GM18505 (cell line): ENCODE results near the gene OPN1SW.

Experiments used
- ATAC-seq: cut with Tn5 transposase; IDR thresholded peaks from one replicate; pipeline ENCODE4 v1.9.1; 2021; ENCODE audit not compliant: unreplicated experiment
- POLR2A ChIP-seq: IDR thresholded peaks from 4 replicates; pipeline ENCODE4 v1.6.1; 2011; ENCODE audit warnings: borderline replicate concordance; ENCODE audit not compliant: insufficient read depth, insufficient read length; ENCODE audit errors: extremely low read depth

OPN1SW gene

DNA sequence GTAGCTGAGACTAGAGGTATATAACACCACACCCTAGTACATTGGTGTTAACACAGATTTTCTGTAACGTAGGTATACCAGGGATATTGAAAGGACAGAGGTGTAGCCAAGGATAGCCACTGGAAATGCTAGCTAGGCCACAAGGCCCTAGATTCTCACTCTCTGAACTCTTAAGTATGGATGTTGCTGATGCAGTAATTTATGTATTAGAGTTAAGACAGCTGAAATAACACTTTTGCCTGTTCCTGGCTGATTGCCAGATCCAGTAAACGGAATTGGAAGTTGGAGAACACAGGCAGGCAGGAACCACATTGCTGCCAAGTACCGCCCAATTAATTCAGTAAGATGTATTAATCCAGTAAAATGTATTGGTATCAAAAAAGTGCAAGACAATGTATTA is 34.6 kb downstream of the OPN1SW start:
- no peak for TF ChIP-seq POLR2A
- no peak for ATAC-seq

DNA sequence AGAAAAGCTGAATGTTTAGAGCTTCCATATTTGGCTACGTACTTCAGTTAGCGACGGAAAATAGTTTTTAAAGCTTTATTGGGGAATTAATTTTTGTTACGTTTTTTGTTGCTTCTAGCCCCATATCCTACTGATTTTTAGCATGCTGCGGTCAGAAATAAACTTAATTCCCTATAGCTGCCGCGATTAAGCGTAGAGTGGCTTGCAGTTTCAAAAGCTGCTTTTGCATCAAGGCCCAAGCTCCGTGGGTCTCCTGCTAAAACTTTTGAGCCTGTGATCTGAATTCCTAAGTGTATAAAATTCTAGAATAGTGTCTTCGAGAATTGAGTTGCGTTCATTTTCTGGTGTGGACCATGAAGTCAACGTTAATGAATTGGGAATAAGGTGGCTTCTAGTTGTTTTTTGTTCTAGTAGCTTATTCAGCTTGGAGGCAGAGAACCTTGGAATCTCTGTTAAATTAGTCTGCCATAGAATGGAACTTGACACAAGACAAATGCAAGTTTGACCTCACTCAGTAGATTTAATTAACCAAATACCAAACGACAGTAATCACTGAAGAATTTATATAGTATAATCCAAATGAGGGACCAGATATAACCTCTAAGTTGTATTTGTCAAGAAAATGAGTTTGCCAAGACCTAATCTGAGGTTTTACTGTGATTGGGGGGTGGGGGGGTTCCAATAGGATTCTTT is 35.5 kb downstream of the OPN1SW start:
- no peak for ATAC-seq
- TF ChIP-seq POLR2A, result no peak

DNA sequence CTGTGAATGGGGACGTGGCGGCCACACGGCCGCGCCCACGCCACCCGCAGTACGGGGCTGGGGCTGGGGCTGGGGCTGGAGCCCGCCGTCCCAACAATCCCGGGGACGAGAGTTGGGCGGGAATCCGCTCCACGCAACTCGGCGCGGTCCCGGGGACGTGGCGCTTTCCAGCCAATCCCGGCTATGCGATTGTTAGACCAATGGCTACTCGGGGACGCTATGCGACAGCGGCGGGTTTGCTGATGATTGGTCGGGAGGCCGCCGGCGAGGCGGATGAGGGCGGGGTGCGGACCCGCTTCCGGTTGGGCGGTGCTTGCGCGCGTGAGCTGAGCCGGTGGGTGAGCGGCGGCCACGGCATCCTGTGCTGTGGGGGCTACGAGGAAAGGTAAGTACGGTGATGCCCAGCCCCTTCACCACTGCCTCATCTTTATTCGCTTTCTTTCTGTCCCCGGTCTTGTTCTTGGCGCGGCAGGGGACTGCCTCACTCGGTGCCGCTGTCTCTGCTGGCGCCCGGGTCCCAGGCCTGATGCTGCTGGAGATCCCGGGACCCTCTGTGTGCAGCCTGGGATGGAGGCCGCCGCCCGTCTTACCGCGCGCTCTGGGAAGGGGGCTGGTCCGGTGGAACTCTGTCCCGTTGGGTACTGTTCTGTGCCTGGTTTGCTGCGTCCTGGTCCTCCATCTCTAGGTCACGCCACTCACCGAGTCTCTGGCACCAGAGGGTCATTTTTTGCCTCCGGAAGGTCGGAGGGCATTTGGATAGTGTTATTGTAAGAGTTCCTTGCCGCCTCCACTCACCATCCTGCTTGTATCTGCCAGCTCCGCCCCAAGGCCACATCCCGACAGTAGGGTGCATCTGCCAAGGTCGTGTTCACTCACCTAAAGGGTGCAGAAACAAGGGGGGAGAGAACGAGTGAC is 36.3 kb downstream of the OPN1SW start, which contains the start of gene CALU:
TSS of gene CALU (plus strand) at position 312 of the 915 bp plus-strand sequence. CDS start 9,225 bp downstream, outside the sequence.
- peak; percentile 94 for TF ChIP-seq POLR2A
- peak; percentile 99 for ATAC-seq

DNA sequence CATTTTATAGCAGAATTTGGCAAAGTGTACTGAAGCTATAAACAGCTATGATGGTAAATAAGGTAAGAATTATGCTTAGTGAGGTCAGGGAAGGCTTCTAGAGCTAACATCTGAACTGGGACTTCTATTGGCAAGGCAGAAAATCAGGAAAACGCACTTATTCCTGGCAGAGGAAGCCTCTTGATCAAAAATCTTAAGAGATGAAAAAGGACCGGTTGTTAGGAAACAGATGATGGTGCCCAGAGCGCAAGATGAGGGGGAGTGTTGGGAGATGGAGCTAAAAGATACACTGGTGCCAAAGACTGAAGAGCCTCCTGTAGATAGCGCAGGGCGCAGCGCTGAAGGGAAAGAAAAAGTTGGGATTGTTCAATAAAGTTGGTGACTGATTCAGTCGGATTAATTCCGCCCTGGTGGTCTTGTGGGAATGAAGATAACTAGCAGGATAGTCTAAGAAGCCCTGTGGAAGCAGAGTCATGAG is 37.0 kb downstream of the OPN1SW start:
- ATAC-seq, result peak; percentile 3
- no peak for TF ChIP-seq POLR2A

DNA sequence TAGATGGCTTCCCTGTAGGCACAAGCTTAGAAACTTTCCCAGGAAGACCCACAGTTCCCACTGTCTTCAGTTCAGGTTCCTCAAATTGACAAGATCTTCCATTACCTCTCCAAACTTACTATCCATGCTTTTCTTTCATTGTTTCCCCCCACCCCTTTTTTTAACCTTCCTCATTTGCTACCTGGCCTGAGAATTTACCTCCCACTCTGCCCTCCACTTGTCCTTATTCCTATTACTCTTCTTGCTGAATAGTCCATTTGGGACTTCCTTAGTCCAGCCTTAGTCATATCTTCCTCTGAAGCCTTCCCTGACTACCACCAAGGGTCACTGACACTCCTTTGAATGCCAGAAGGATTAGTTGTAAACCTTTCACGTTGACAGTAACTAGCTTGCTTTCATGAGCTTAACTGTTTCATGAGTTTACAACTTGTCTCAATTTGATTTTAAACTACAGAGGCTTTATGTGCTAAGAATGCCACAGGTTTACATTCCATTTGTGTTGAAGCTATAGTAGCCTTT is 37.7 kb downstream of the OPN1SW start:
- ATAC-seq, result no peak
- no peak for TF ChIP-seq POLR2A

DNA sequence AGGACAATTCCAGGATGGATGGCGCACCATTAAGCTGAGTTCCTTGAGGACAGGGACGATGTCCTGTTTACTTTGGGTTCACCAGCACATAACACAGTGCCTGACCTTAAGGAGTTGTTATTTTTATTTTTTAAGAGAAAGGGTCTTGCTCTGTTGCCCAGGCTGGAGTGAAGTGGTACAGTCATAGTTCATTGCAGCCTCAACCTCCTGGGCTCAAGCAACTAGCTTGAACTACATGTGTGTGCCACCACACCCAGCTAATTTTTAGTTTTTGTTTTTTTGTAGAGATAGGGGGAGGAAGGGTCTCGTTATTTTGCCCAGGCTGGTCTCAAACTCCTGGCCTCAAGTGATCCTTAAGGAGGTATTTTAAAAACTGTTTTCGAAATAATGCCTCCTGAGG is 38.2 kb downstream of the OPN1SW start:
- ATAC-seq, result no peak
- no peak for TF ChIP-seq POLR2A

DNA sequence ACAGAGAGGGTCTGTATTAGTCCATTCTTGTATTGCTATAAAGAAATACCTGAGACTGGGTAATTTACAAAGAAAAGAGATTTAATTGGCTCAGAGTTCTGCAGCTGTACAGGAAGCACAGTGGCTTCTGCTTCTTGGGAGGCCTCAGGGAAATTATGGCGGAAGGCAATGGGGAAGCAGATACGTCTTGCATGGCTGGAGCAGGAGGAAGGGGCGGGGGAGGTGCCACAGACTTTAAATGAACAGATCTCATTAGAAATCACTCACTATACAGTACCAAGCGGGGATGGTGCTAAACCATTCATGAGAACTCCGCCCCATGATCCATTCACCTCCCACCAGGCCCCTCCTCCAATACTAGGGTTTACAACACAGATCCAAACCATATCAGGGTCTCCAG is 40.2 kb downstream of the OPN1SW start:
- ATAC-seq, result no peak

DNA sequence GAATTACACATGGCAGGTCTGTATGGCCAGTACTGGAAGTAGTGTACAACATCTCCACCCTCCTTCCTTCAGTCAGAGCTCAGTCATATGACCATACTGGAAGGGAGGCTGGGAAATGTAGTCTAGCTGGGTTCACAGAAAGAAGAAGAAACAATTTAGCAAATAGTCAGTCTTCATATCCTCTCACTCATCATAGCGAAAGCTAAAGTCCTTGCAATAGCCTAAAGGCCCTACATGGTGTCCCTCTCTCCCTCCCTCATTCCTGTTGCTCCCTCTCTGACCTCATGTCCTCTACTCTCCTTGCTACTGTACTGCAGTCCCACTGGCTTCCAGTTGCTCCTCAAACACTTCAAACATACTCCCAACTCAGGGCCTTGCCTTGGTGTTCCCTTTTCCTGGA is 40.7 kb downstream of the OPN1SW start:
- no peak for TF ChIP-seq POLR2A
- no peak for ATAC-seq

More for the DNA sequence above, 40.2 kb downstream of the OPN1SW start:
- TF ChIP-seq POLR2A, result no peak

DNA sequence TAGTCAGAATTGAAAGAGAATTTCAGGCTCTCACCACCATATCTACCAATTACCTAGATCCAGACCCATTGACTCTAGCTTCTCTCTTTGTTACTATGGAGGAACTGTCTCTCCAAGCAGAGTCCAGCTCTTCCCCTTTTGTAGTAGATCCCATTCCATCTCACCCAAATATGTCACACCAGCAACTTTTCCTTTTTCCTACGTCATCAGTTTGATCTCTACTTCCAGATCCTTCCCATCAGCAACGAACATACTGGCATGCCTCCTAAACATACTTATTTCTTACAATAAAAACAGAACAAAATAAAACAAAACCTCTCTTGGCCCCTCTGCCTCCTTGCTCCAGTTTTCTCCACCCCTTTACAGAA is 42.3 kb downstream of the OPN1SW start:
- ATAC-seq, result no peak
- TF ChIP-seq POLR2A, result no peak

DNA sequence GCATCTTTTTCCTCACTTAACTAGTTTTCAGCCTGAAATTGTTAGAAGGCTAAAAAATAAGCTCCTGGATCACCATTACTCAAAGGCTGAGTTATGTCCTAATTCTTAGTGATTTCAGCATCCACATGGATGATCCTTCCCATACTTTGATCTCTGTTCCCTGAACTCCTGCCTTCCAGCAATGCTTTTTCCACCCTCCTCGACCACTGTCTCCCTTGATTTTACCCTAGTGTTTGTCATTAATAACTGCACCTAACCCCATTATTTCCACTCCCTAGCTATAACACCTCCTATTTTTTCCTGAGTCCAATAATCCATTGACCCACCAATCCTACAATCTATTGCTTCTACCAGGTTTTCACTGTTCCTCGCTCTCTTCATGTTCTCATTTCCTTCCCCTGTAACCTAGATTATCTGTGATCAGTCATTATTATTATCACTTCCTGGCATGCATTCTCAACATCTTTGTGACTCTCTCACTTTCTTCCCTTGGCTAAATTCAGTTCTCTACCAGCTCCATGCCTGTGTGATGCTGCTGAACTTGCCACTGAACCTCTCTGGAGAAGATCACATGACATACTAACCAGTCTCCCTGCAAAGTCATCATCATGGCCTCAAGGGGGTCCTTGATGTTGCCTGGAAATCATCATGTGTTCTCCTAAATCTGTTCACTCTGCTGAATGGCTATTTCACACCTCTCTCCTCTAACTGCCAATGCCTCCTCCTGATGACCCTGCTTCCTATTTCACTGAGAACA is 42.9 kb downstream of the OPN1SW start:
- TF ChIP-seq POLR2A, result no peak
- ATAC-seq, result no peak

DNA sequence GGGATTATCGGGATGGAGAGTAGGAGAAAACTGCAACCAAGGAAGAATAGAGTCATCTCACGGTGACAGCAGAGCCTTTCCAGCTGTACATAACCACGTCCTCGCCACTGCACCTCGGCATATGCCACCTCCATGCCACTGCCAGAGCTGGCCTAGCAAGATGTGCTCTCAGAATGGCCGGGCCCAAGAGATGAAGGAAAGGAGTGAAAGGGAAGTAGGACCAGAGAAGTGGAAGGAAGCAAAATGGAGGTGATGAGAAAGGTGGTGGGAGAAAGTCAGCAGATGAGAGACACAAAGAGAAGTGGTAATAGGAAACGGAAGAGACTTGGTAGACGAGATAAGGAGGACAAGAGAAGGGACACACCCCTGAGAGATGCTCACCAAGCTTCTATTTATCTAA is 44.4 kb downstream of the OPN1SW start:
- no peak for ATAC-seq
- TF ChIP-seq POLR2A, result no peak

DNA sequence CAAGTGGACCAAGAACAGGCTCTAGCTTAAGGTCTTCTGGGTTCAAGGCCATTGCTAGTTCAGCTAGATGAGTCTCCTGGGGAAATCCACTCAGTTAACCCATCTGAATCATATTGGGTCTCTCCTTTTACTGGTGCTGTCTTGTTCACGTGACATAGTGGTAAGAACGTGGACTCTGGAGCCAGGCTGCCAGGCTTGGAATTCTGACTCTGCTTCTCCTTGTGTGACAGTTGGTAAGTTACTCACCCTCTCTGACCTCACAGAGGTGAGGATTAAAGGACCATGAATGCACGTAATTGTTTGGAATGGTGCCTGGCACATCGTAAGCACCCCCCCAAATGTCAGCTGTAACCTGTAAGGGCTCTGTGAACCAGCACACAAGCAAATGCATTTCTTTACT is 46.1 kb downstream of the OPN1SW start:
- no peak for TF ChIP-seq POLR2A

DNA sequence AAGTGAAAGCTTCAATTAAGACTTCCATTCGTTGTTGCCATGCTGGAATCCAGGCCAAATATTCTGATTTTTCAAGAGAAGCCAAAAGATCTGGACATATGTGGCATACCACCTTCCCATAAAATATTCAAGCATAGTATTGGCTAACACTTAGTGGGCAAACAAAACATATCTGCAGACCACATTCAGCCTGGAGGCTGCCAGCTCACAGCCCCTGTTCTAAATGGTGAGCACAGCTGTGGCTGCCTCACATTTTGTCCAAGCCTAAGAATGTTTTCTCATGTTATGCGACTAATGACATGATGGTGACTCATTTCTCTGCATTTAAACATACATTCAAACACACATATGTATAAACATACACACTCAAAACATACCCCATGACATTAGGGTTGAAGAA is 47.0 kb downstream of the OPN1SW start:
- no peak for TF ChIP-seq POLR2A
- ATAC-seq, result no peak

More for the DNA sequence above, 46.1 kb downstream of the OPN1SW start:
- ATAC-seq, result no peak

DNA sequence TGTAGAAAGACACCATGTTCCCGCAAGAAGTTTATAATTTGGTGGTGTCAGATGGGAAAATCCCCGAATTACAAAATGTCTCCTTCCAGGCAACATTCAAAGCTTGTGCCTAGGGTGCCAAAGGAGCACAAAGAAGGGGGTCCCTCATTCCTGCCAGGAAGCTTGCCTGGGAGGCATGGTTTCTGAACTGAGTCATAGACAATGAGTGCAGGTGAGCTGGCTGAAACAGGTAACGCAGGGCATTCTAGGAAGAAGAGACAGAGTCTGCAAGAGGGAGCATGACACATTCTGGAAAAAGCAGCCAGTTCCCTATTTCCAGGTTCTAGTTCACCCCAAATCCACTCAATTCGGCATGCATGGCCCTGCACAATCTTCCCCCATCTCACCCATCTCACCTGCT is 48.4 kb downstream of the OPN1SW start:
- no peak for ATAC-seq
- no peak for TF ChIP-seq POLR2A

DNA sequence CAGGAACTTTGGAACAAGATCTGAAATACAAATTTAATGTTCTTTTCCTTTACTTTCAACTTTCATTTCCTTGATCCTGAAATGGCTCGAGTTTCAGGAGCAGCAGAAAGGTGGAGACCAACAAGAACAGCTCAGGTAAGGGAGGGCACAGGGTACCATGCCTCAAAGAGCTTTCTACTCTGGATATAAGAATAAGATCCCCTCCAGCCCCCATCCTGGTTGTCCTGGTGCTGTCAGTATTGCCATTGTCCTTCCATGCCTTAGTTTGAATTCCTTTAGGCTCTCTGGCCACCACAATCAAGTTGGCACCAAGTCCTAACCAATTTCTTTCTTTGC is 48.9 kb downstream of the OPN1SW start:
- no peak for TF ChIP-seq POLR2A

More for the DNA sequence above, 48.9 kb downstream of the OPN1SW start:
- ATAC-seq, result no peak
